ENCODE data around the gene TMEM14B.

Gene TMEM14B

GRCh38 chr6:10769419-10769818 is 21.8 kb downstream of the TMEM14B start:
- DNase-seq (ENCODE audit: extremely low spot score), result no peak
- POLR2A ChIA-PET, result no interaction called here
- CTCF ChIA-PET, result no interaction called here
- TF ChIP-seq LEF1 (IDR thresholded peaks at IDR 0.05; ENCODE audit: borderline replicate concordance) (no peak), NFRKB (IDR thresholded peaks at IDR 0.05) (no peak), FOXK2 (IDR thresholded peaks at IDR 0.05) (no peak), PKNOX1 (IDR thresholded peaks at IDR 0.05) (no peak), ELF4 (IDR thresholded peaks at IDR 0.05) (no peak), CTBP1 (IDR thresholded peaks at IDR 0.05; ENCODE audit: borderline replicate concordance) (no peak), FOXA1 (IDR thresholded peaks at IDR 0.05) (no peak), HDGF (IDR thresholded peaks at IDR 0.05; ENCODE audit: borderline replicate concordance) (no peak), TARDBP (IDR thresholded peaks at IDR 0.05) (no peak), SUZ12 (IDR thresholded peaks at IDR 0.05) (no peak), SP1 (IDR thresholded peaks at IDR 0.05) (no peak), ZNF384 (IDR thresholded peaks at IDR 0.05) (no peak), L3MBTL2 (conservative IDR thresholded peaks at IDR 0.05) (no peak)

GRCh38 chr6:10771371-10771894 is 23.8 kb downstream of the TMEM14B start:
- TF ChIP-seq ELF4 (IDR thresholded peaks at IDR 0.05) (no peak), SP1 (IDR thresholded peaks at IDR 0.05) (no peak), PKNOX1 (IDR thresholded peaks at IDR 0.05) (no peak), HDGF (IDR thresholded peaks at IDR 0.05; ENCODE audit: borderline replicate concordance) (no peak), ARNT (IDR thresholded peaks at IDR 0.05) (no peak), FOXK2 (IDR thresholded peaks at IDR 0.05) (no peak), FOXM1 (IDR thresholded peaks at IDR 0.05; ENCODE audit: borderline replicate concordance) (no peak), CTBP1 (IDR thresholded peaks at IDR 0.05; ENCODE audit: borderline replicate concordance) (no peak), LEF1 (IDR thresholded peaks at IDR 0.05; ENCODE audit: borderline replicate concordance) (no peak), FOXA1 (IDR thresholded peaks at IDR 0.05) (no peak), SUZ12 (IDR thresholded peaks at IDR 0.05) (no peak), TARDBP (IDR thresholded peaks at IDR 0.05) (no peak), NFRKB (IDR thresholded peaks at IDR 0.05) (no peak), L3MBTL2 (conservative IDR thresholded peaks at IDR 0.05) (no peak), ZNF384 (IDR thresholded peaks at IDR 0.05) (no peak)
- ChIA-PET POLR2A (interaction anchor here (1.3 kb wide), 1 partner anchor 23 kb away, joined by 5 read pairs; no protein-coding TSS in a partner anchor), CTCF (no interaction called here)
- no peak for DNase-seq (ENCODE audit: extremely low spot score)

- TF ChIP-seq ARNT (IDR thresholded peaks at IDR 0.05) (no peak), FOXA1 (IDR thresholded peaks at IDR 0.05) (no peak), TARDBP (IDR thresholded peaks at IDR 0.05) (no peak), PKNOX1 (IDR thresholded peaks at IDR 0.05) (no peak), LEF1 (IDR thresholded peaks at IDR 0.05; ENCODE audit: borderline replicate concordance) (no peak), FOXK2 (IDR thresholded peaks at IDR 0.05) (no peak), CTBP1 (IDR thresholded peaks at IDR 0.05; ENCODE audit: borderline replicate concordance) (no peak), SP1 (IDR thresholded peaks at IDR 0.05) (no peak), HDGF (IDR thresholded peaks at IDR 0.05; ENCODE audit: borderline replicate concordance) (no peak), L3MBTL2 (conservative IDR thresholded peaks at IDR 0.05) (no peak), NFRKB (IDR thresholded peaks at IDR 0.05) (no peak)
- DNase-seq (ENCODE audit: extremely low spot score), result no peak
- POLR2A ChIA-PET, result no interaction called here
- CTCF ChIA-PET, result no interaction called here
These were observed 30.6 kb downstream of the TMEM14B start for GRCh38 chr6:10778230-10778629.

- ChIA-PET POLR2A (no interaction called here), CTCF (no interaction called here)
- no peak for TF ChIP-seq FOXA1 (IDR thresholded peaks at IDR 0.05)
- no peak for TF ChIP-seq FOXK2 (IDR thresholded peaks at IDR 0.05)
- no peak for TF ChIP-seq FOXM1 (IDR thresholded peaks at IDR 0.05; ENCODE audit: borderline replicate concordance)
- no peak for TF ChIP-seq ARNT (IDR thresholded peaks at IDR 0.05)
- TF ChIP-seq SUZ12 (IDR thresholded peaks at IDR 0.05), result no peak
- TF ChIP-seq NFRKB (IDR thresholded peaks at IDR 0.05), result no peak
- no peak for DNase-seq (ENCODE audit: extremely low spot score)
These were observed 31.5 kb downstream of the TMEM14B start for GRCh38 chr6:10779076-10779475.

GRCh38 chr6:10791673-10792072 is 44.1 kb downstream of the TMEM14B start:
- ChIA-PET CTCF (no interaction called here), POLR2A (no interaction called here)
- no peak for TF ChIP-seq PKNOX1 (IDR thresholded peaks at IDR 0.05)
- no peak for TF ChIP-seq L3MBTL2 (conservative IDR thresholded peaks at IDR 0.05)
- TF ChIP-seq BHLHE40 (IDR thresholded peaks at IDR 0.05; ENCODE audit: borderline replicate concordance), result no peak
- TF ChIP-seq HDGF (IDR thresholded peaks at IDR 0.05; ENCODE audit: borderline replicate concordance), result no peak
- TF ChIP-seq FOXK2 (IDR thresholded peaks at IDR 0.05), result no peak
- no peak for TF ChIP-seq FOXM1 (IDR thresholded peaks at IDR 0.05; ENCODE audit: borderline replicate concordance)
- TF ChIP-seq ZNF384 (IDR thresholded peaks at IDR 0.05), result no peak
- TF ChIP-seq FOXA1 (IDR thresholded peaks at IDR 0.05), result no peak
- TF ChIP-seq LEF1 (IDR thresholded peaks at IDR 0.05; ENCODE audit: borderline replicate concordance), result no peak
- TF ChIP-seq ARNT (IDR thresholded peaks at IDR 0.05), result no peak
- no peak for TF ChIP-seq CTBP1 (IDR thresholded peaks at IDR 0.05; ENCODE audit: borderline replicate concordance)
- TF ChIP-seq SUZ12 (IDR thresholded peaks at IDR 0.05), result no peak
- no peak for TF ChIP-seq TARDBP (IDR thresholded peaks at IDR 0.05)
- TF ChIP-seq NFRKB (IDR thresholded peaks at IDR 0.05), result no peak
- TF ChIP-seq SP1 (IDR thresholded peaks at IDR 0.05), result no peak
- TF ChIP-seq ELF4 (IDR thresholded peaks at IDR 0.05), result no peak
- no peak for DNase-seq (ENCODE audit: extremely low spot score)

- DNase-seq (ENCODE audit: extremely low spot score), result no peak
- ChIA-PET POLR2A (no interaction called here), CTCF (no interaction called here)
- TF ChIP-seq FOXM1 (IDR thresholded peaks at IDR 0.05; ENCODE audit: borderline replicate concordance) (no peak), LEF1 (IDR thresholded peaks at IDR 0.05; ENCODE audit: borderline replicate concordance) (no peak), ELF4 (IDR thresholded peaks at IDR 0.05) (no peak), NFRKB (IDR thresholded peaks at IDR 0.05) (no peak), HDGF (IDR thresholded peaks at IDR 0.05; ENCODE audit: borderline replicate concordance) (no peak), SP1 (IDR thresholded peaks at IDR 0.05) (no peak), ZNF384 (IDR thresholded peaks at IDR 0.05) (no peak), SUZ12 (IDR thresholded peaks at IDR 0.05) (no peak), CTBP1 (IDR thresholded peaks at IDR 0.05; ENCODE audit: borderline replicate concordance) (no peak), FOXK2 (IDR thresholded peaks at IDR 0.05) (no peak), BHLHE40 (IDR thresholded peaks at IDR 0.05; ENCODE audit: borderline replicate concordance) (no peak), FOXA1 (IDR thresholded peaks at IDR 0.05) (no peak), ARNT (IDR thresholded peaks at IDR 0.05) (no peak), PKNOX1 (IDR thresholded peaks at IDR 0.05) (no peak), TARDBP (IDR thresholded peaks at IDR 0.05) (no peak)
These were observed 44.5 kb downstream of the TMEM14B start for GRCh38 chr6:10792101-10792500.

All from HEK293T (cell line).